ENCODE measurements around the gene OR2C3. TPM values are rescaled to one million over a fixed set of nuclear protein-coding genes. Genes with fewer than 3 reads are reported as not detected.
A peak's percentile ranks its signal among the peaks of the same experiment; 100 is the strongest.

Gene OR2C3
- total RNA-seq, 1 donor from 2014 or later, result not detected

DNA sequence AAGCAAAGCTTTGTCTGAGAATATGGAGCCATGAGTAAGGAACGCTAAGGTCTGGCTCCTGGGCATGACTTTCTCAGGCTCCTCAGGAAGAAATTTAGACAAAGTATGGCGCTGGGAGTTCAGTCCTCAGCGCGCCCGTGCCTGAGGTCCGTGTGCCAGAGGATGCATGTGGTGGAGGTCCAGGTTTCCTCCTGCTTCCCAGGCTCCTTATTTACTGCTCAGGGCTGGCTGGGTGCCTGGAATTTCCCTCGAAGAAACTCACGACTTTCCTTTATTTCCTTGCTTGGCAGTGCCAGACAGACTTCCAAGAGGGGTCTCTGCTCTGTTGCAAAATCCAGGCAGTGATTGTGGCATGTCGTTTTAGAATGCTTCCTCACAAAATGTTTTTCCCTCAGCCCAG lies 26.0 kb upstream of the OR2C3 start:
- TF ChIP-seq, protein P1, sequence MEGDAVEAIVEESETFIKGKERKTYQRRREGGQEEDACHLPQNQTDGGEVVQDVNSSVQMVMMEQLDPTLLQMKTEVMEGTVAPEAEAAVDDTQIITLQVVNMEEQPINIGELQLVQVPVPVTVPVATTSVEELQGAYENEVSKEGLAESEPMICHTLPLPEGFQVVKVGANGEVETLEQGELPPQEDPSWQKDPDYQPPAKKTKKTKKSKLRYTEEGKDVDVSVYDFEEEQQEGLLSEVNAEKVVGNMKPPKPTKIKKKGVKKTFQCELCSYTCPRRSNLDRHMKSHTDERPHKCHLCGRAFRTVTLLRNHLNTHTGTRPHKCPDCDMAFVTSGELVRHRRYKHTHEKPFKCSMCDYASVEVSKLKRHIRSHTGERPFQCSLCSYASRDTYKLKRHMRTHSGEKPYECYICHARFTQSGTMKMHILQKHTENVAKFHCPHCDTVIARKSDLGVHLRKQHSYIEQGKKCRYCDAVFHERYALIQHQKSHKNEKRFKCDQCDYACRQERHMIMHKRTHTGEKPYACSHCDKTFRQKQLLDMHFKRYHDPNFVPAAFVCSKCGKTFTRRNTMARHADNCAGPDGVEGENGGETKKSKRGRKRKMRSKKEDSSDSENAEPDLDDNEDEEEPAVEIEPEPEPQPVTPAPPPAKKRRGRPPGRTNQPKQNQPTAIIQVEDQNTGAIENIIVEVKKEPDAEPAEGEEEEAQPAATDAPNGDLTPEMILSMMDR (IDR thresholded peaks at IDR 0.05; ENCODE audit: unreplicated experiment), result no peak
- Mint-ChIP-seq H3K4me1 (ENCODE audit: low read depth) (no peaks in the 10 kb centered on the region), H3K27me3 (no peaks in the 10 kb centered on the region), H3K27ac (no peak overlapping the region), H3K4me3 (ENCODE audit: low read depth) (no peak overlapping the region), H3K9me3 (ENCODE audit: low read depth) (no peaks in the 10 kb centered on the region), H3K36me3 (ENCODE audit: insufficient read depth) (no peaks in the 10 kb centered on the region)
- DNase-seq (ENCODE audit: low spot score, unreplicated experiment), result no peak

GRCh38 chr1:247561711-247562110 lies 25.5 kb upstream of the OR2C3 start:
- no peak overlapping the region for H3K4me3 Mint-ChIP-seq (ENCODE audit: low read depth)
- H3K4me1 Mint-ChIP-seq (ENCODE audit: low read depth), result no peaks in the 10 kb centered on the region
- no peak overlapping the region for H3K27ac Mint-ChIP-seq
- no peaks in the 10 kb centered on the region for H3K9me3 Mint-ChIP-seq (ENCODE audit: low read depth)
- no peak for DNase-seq (ENCODE audit: low spot score, unreplicated experiment)
- TF ChIP-seq, protein P1 (IDR thresholded peaks at IDR 0.05; ENCODE audit: unreplicated experiment), result no peak
- no peaks in the 10 kb centered on the region for H3K27me3 Mint-ChIP-seq
- no peaks in the 10 kb centered on the region for H3K36me3 Mint-ChIP-seq (ENCODE audit: insufficient read depth)

DNA sequence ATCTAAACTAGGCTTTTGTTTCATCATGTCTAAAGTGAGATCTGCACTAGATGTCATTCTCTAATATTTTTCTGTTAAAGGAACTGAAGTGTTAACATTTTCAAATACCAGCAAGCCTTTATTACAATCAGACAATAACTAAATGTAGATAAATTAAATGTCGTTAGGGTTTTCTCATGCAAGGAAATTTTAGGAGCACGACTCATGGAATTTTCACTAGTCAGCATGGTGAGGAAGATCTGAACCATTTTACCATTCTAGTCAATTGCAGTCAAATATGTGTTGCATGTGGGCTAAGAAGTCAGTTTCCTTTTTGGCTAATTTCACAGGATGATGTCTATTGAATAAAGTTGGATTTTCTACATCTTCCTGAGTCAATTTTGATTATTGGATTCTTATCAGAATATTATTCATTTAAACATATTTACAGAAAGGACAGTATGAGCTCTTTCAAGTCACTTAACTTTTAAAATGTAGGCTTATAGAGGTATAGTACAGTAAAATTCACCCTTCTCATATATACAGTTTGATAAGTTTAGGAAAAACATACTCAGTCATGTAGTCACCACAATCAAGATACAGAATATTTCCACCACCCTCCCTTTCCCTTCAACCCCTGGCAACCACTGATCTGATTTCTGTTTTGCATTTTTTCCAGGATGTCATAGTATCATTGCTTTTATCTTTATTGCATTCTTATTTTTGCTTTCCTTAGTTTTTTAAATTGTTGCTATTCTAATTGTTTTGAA lies 21.9 kb upstream of the OR2C3 start:
- H3K36me3 Mint-ChIP-seq (ENCODE audit: insufficient read depth), result no peaks in the 10 kb centered on the region
- H3K27ac Mint-ChIP-seq, result no peak overlapping the region
- H3K27me3 Mint-ChIP-seq, result no peaks in the 10 kb centered on the region
- no peak overlapping the region for H3K4me3 Mint-ChIP-seq (ENCODE audit: low read depth)
- TF ChIP-seq, protein P1 (IDR thresholded peaks at IDR 0.05; ENCODE audit: unreplicated experiment), result no peak
- DNase-seq (ENCODE audit: low spot score, unreplicated experiment), result no peak
- H3K4me1 Mint-ChIP-seq (ENCODE audit: low read depth), result no peaks in the 10 kb centered on the region
- H3K9me3 Mint-ChIP-seq (ENCODE audit: low read depth), result no peaks in the 10 kb centered on the region

GRCh38 chr1:247552231-247552630 lies 16.0 kb upstream of the OR2C3 start:
- no peak for DNase-seq (ENCODE audit: low spot score, unreplicated experiment)
- TF ChIP-seq, protein P1 (IDR thresholded peaks at IDR 0.05; ENCODE audit: unreplicated experiment), result no peak
- no peak overlapping the region for H3K4me3 Mint-ChIP-seq (ENCODE audit: low read depth)
- no peaks in the 10 kb centered on the region for H3K9me3 Mint-ChIP-seq (ENCODE audit: low read depth)
- H3K4me1 Mint-ChIP-seq (ENCODE audit: low read depth), result no peaks in the 10 kb centered on the region
- no peaks in the 10 kb centered on the region for H3K36me3 Mint-ChIP-seq (ENCODE audit: insufficient read depth)
- peak overlapping the region; percentile 35 for H3K27ac Mint-ChIP-seq
- no peaks in the 10 kb centered on the region for H3K27me3 Mint-ChIP-seq

- Mint-ChIP-seq H3K36me3 (ENCODE audit: insufficient read depth) (no peaks in the 10 kb centered on the region), H3K27me3 (no peaks in the 10 kb centered on the region), H3K27ac (no peak overlapping the region), H3K9me3 (ENCODE audit: low read depth) (no peaks in the 10 kb centered on the region), H3K4me3 (ENCODE audit: low read depth) (no peak overlapping the region), H3K4me1 (ENCODE audit: low read depth) (no peaks in the 10 kb centered on the region)
- no peak for DNase-seq (ENCODE audit: low spot score, unreplicated experiment)
- TF ChIP-seq, protein P1 (IDR thresholded peaks at IDR 0.05; ENCODE audit: unreplicated experiment), result no peak
Observed at GRCh38 chr1:247551721-247552120, 15.5 kb upstream of the OR2C3 start.

All from progenitor cell of endocrine pancreas (in vitro differentiated cells).